ENCODE results near the gene UBD.

- TF ChIP-seq CTCF (IDR thresholded peaks at IDR 0.05) (no peak), POLR2A (IDR thresholded peaks at IDR 0.05) (no peak)
Measured at GRCh38 chr6:29566856-29567255, 7.3 kb upstream of the UBD start.

Data from uterus (tissue), 2 donors.